ENCODE results near the gene GP9. TPM values are rescaled to one million over a fixed set of nuclear protein-coding genes. Genes with fewer than 3 reads are reported as not detected.

Gene GP9
- total RNA-seq, 1 donor from 2014 or later = not detected

DNA sequence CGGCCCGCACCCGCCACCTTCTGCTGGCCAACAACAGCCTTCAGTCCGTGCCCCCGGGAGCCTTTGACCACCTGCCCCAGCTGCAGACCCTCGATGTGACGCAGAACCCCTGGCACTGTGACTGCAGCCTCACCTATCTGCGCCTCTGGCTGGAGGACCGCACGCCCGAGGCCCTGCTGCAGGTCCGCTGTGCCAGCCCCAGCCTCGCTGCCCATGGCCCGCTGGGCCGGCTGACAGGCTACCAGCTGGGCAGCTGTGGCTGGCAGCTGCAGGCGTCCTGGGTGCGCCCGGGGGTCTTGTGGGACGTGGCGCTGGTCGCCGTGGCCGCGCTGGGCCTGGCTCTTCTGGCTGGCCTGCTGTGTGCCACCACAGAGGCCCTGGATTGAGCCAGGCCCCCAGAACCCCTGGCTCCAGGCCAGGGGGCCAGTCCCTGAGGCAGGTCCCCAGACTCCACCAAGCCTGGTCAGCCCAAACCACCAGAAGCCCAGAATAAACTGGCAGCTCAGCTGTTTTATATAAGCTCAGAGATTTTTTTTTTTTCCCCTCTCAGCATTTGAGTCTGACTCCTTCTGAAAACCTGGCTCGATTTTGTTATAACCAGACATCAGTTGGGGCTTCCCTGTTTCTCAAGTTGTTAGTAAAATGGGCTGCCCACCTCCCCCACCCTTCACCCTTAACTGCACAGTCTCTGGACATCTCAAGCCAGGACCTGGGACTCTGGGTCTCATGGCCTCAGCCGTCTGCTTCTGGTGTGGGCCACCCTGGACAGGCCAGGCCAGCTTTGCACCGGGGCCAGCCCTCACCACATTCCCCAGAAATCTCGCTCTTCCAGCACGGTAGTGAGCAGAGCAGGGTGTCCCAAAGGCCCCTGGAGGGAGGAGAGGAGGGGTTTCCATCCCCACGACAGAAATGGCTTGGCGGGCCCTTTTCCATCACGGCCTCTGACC, 1.6 kb downstream of the GP9 start:
- no peaks in the 10 kb centered on the region for H3K36me3 Mint-ChIP-seq (ENCODE audit: unreplicated experiment)

DNA sequence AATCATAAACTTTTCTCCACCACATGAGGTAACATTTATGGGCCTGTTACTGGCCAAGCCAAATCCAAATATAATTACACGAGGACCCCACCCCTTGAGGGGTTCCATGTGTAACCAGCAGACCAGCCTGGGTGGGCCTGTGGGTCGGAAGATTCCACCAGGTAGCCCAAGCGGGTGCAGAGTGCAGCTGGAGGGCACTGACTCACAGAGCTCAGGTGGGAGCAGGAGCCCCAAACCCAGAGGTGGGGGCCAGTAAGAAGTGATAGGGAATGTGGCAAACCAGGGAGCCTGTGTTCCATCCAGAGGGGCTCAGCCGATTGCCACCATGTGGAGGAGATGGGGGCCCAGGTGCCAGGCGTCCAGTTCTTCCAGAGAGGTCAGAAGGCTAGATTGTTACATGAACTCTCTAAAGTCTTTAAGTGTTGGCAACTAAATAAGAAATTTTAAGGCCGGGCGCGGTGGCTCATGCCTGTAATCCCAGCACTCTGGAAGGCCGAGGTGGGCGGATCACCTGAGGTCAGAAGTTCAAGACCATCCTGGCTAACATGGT, 2.6 kb downstream of the GP9 start:
- Mint-ChIP-seq H3K4me1 (ENCODE audit: unreplicated experiment) (no peaks in the 10 kb centered on the region), H3K36me3 (ENCODE audit: unreplicated experiment) (no peaks in the 10 kb centered on the region), H3K9me3 (ENCODE audit: unreplicated experiment) (no peaks in the 10 kb centered on the region), H3K27ac (ENCODE audit: unreplicated experiment) (no peak overlapping the region), H3K4me3 (ENCODE audit: unreplicated experiment) (no peak overlapping the region), H3K27me3 (ENCODE audit: unreplicated experiment) (peaks cover 14% of the 10 kb centered on the region)
- DNase-seq (ENCODE audit: extremely low spot score, unreplicated experiment) = no peak
- TF ChIP-seq CTCF (IDR thresholded peaks at IDR 0.05) = no peak

More for the DNA sequence above, 1.6 kb downstream of the GP9 start:
- H3K27me3 Mint-ChIP-seq (ENCODE audit: unreplicated experiment) = peaks cover 19% of the 10 kb centered on the region
- H3K9me3 Mint-ChIP-seq (ENCODE audit: unreplicated experiment) = no peaks in the 10 kb centered on the region
- DNase-seq (ENCODE audit: extremely low spot score, unreplicated experiment) = no peak
- H3K4me1 Mint-ChIP-seq (ENCODE audit: unreplicated experiment) = no peaks in the 10 kb centered on the region
- TF ChIP-seq CTCF (IDR thresholded peaks at IDR 0.05) = no peak
- no peak overlapping the region for H3K27ac Mint-ChIP-seq (ENCODE audit: unreplicated experiment)
- H3K4me3 Mint-ChIP-seq (ENCODE audit: unreplicated experiment) = no peak overlapping the region

GRCh38 chr3:129063841-129064482, 3.4 kb downstream of the GP9 start:
- H3K9me3 Mint-ChIP-seq (ENCODE audit: unreplicated experiment) = no peaks in the 10 kb centered on the region
- DNase-seq (ENCODE audit: extremely low spot score, unreplicated experiment) = no peak
- no peak overlapping the region for H3K27ac Mint-ChIP-seq (ENCODE audit: unreplicated experiment)
- no peak overlapping the region for H3K4me3 Mint-ChIP-seq (ENCODE audit: unreplicated experiment)
- peaks cover 14% of the 10 kb centered on the region for H3K27me3 Mint-ChIP-seq (ENCODE audit: unreplicated experiment)
- no peaks in the 10 kb centered on the region for H3K4me1 Mint-ChIP-seq (ENCODE audit: unreplicated experiment)
- H3K36me3 Mint-ChIP-seq (ENCODE audit: unreplicated experiment) = no peaks in the 10 kb centered on the region
- no peak for TF ChIP-seq CTCF (IDR thresholded peaks at IDR 0.05)

- Mint-ChIP-seq H3K27ac (ENCODE audit: unreplicated experiment) (no peak overlapping the region), H3K4me3 (ENCODE audit: unreplicated experiment) (no peak overlapping the region), H3K36me3 (ENCODE audit: unreplicated experiment) (no peaks in the 10 kb centered on the region), H3K4me1 (ENCODE audit: unreplicated experiment) (no peaks in the 10 kb centered on the region), H3K27me3 (ENCODE audit: unreplicated experiment) (peaks cover 14% of the 10 kb centered on the region), H3K9me3 (ENCODE audit: unreplicated experiment) (no peaks in the 10 kb centered on the region)
- TF ChIP-seq CTCF (IDR thresholded peaks at IDR 0.05) = no peak
- DNase-seq (ENCODE audit: extremely low spot score, unreplicated experiment) = no peak
Measured at GRCh38 chr3:129065016-129065719, 4.6 kb downstream of the GP9 start.
